SK-N-SH treated with all-trans-retinoic acid at 6 μM for 48 hours (cell line): ENCODE data around the gene CLEC4A.
"Not testable (repeated sequence)": the region's sequence is repeated elsewhere in the genome, so short reads cannot be mapped to it uniquely, and the experiment has no call there.

Experiments
- ATAC-seq: fragments of 200-7000 bp; cut with Tn5 transposase; 3 replicates; pipeline ENCODE4 v1.9.1; 2020; ENCODE audit warnings: mild to moderate bottlenecking, moderate library complexity
- CREB5 ChIP-seq: fragments of 250-450 bp; sonication (Bioruptor Pico); IDR thresholded peaks from 2 replicates; pipeline ENCODE4 v1.5.1; 2020; ENCODE audit warnings: low read depth, mild to moderate bottlenecking, moderate library complexity
- CSDC2 ChIP-seq: fragments of 250-450 bp; sonication (Bioruptor Pico); IDR thresholded peaks from 2 replicates; pipeline ENCODE4 v1.5.0; 2020; ENCODE audit warnings: mild to moderate bottlenecking, moderate library complexity
- CSRNP3 ChIP-seq: fragments of 250-450 bp; sonication (Bioruptor Pico); IDR thresholded peaks from 2 replicates; pipeline ENCODE4 v1.5.1; 2021; ENCODE audit warnings: mild to moderate bottlenecking, moderate library complexity
- GLIS3 ChIP-seq: fragments of 250-450 bp; sonication (Bioruptor Pico); IDR thresholded peaks from 2 replicates; pipeline ENCODE4 v1.5.0; 2020; ENCODE audit warnings: mild to moderate bottlenecking, moderate library complexity
- OSR1 ChIP-seq: fragments of 250-450 bp; sonication (Bioruptor Pico); IDR thresholded peaks from 2 replicates; pipeline ENCODE4 v1.8.0; 2022; ENCODE audit warnings: moderate library complexity, mild to moderate bottlenecking, inconsistent platforms
- PATZ1 ChIP-seq: fragments of 250-450 bp; sonication (Bioruptor Pico); IDR thresholded peaks from 2 replicates; pipeline ENCODE4 v1.8.0; 2020; ENCODE audit warnings: mild to moderate bottlenecking, moderate library complexity, borderline replicate concordance
- POU6F1 ChIP-seq: fragments of 250-450 bp; sonication (Bioruptor Pico); IDR thresholded peaks from 2 replicates; pipeline ENCODE4 v1.8.0; 2021; ENCODE audit warnings: low read depth, mild to moderate bottlenecking, moderate library complexity, borderline replicate concordance
- PPARA ChIP-seq: fragments of 250-450 bp; sonication (Bioruptor Pico); IDR thresholded peaks from 2 replicates; pipeline ENCODE4 v1.5.0; 2020; ENCODE audit warnings: mild to moderate bottlenecking, borderline replicate concordance
- TCF4 ChIP-seq: fragments of 250-450 bp; sonication (Bioruptor Pico); IDR thresholded peaks from 2 replicates; pipeline ENCODE4 v1.8.0; 2021; ENCODE audit warnings: mild to moderate bottlenecking, moderate library complexity, borderline replicate concordance
- TOX ChIP-seq: fragments of 250-450 bp; sonication (Bioruptor Pico); IDR thresholded peaks from 2 replicates; pipeline ENCODE4 v1.8.0; 2021; ENCODE audit warnings: mild to moderate bottlenecking, moderate library complexity, borderline replicate concordance
- TSHZ2 ChIP-seq: fragments of 250-450 bp; sonication (Bioruptor Pico); IDR thresholded peaks from 2 replicates; pipeline ENCODE4 v1.5.0; 2020; ENCODE audit warnings: mild to moderate bottlenecking, moderate library complexity
- ZC3H10 ChIP-seq: fragments of 250-450 bp; sonication (Bioruptor Pico); IDR thresholded peaks from 2 replicates; pipeline ENCODE4 v1.5.1; 2021; ENCODE audit warnings: mild to moderate bottlenecking, moderate library complexity
- ZFP3 ChIP-seq: fragments of 250-450 bp; sonication (Bioruptor Pico); IDR thresholded peaks from 2 replicates; pipeline ENCODE4 v1.5.0; 2020; ENCODE audit warnings: mild to moderate bottlenecking, moderate library complexity
- ZFP30 ChIP-seq: fragments of 450-650 bp; formaldehyde crosslinking; IDR thresholded peaks from 2 replicates; pipeline ENCODE4 v1.5.0; 2022; ENCODE audit warnings: mild to moderate bottlenecking, moderate library complexity
- ZNF565 ChIP-seq: fragments of 450-650 bp; formaldehyde crosslinking; conservative IDR thresholded peaks from 2 replicates; pipeline ENCODE4 v1.5.0; 2020; ENCODE audit warnings: low read depth, mild to moderate bottlenecking, moderate library complexity
- ZNF8 ChIP-seq: fragments of 450-650 bp; formaldehyde crosslinking; IDR thresholded peaks from 2 replicates; pipeline ENCODE4 v1.5.0; 2020; ENCODE audit warnings: mild to moderate bottlenecking, moderate library complexity

CLEC4A gene

GRCh38 chr12:8088574-8088973 is 34.8 kb upstream of the CLEC4A start:
- TF ChIP-seq POU6F1 (CRISPR knock-in tag) = no peak
- TF ChIP-seq ZNF8 (CRISPR knock-in tag) = no peak
- ATAC-seq = no peak

GRCh38 chr12:8089277-8089676 is 34.1 kb upstream of the CLEC4A start:
- not testable (repeated sequence) for ATAC-seq

- TF ChIP-seq PPARA (CRISPR knock-in tag) (no peak), TCF4 (no peak), CSDC2 (CRISPR knock-in tag) (no peak)
- TF ChIP-seq, all 23 proteins: peak for 0
- no peak for ATAC-seq
Observed at GRCh38 chr12:8089716-8090115, 33.7 kb upstream of the CLEC4A start.

GRCh38 chr12:8093291-8093690 is 30.1 kb upstream of the CLEC4A start:
- ATAC-seq = no peak
- no peak for TF ChIP-seq ZFP3

- TF ChIP-seq ZC3H10 (CRISPR knock-in tag) (no peak), CREB5 (CRISPR knock-in tag) (no peak), TOX (CRISPR knock-in tag) (no peak), ZNF565 (CRISPR knock-in tag) (no peak), OSR1 (no peak), ZFP30 (CRISPR knock-in tag) (no peak), GLIS3 (CRISPR knock-in tag) (no peak), CSDC2 (CRISPR knock-in tag) (no peak), TSHZ2 (CRISPR knock-in tag) (no peak), TCF4 (no peak), CSRNP3 (CRISPR knock-in tag) (no peak)
- ATAC-seq = no peak
Observed at GRCh38 chr12:8096281-8096915, 27.0 kb upstream of the CLEC4A start.

GRCh38 chr12:8099235-8099634 is 24.2 kb upstream of the CLEC4A start:
- no peak for ATAC-seq
- no peak for TF ChIP-seq PATZ1 (CRISPR knock-in tag)
- TF ChIP-seq TCF4 = no peak
- no peak for TF ChIP-seq PPARA (CRISPR knock-in tag)
- TF ChIP-seq, all 23 proteins: peak for 0
